Panc1 (cell line): ENCODE results near the gene ITGB2.

Source experiments
- REST ChIP-seq, 2 experiments: IDR thresholded peaks; 2 replicates each; pipeline ENCODE4 v1.6.1; 2011 to 2012; ENCODE audit warnings: low read depth in 2 of 2, control low read depth in 1 of 2, low read length in 1 of 2, mild to moderate bottlenecking in 1 of 2, moderate library complexity in 1 of 2; ENCODE audit not compliant: insufficient read depth in 1 of 2
- SIN3A ChIP-seq: IDR thresholded peaks from 2 replicates; pipeline ENCODE4 v1.6.1; 2012; ENCODE audit warnings: low read depth, mild to moderate bottlenecking, low read length, moderate library complexity, borderline replicate concordance; ENCODE audit not compliant: insufficient read depth
- TF ChIP-seq, protein P1 (sequence below): fragments of 450-650 bp; IDR thresholded peaks from 2 replicates; pipeline ENCODE4 v1.5.1; 2017; ENCODE audit warnings: mild to moderate bottlenecking

DNA sequence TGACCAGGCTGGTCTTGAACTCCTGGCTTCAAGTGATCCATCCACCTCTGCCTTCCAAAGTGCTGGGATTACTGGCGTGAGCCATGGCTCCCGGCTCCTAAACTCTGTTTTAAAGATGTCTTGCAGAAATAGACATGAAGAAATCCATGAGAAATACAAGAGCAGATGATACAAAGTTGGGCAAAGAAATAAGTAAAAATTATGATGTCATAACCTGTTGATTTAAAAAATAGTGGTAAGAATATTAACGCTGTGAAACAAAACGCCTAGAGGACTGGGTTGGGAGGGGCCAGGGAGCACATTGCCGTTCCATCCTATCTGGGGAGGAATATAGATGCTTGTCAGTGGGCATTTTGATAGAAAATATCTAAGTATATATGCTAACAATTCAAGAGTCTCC is 1.2 kb upstream of the ITGB2 start:
- TF ChIP-seq, protein P1, sequence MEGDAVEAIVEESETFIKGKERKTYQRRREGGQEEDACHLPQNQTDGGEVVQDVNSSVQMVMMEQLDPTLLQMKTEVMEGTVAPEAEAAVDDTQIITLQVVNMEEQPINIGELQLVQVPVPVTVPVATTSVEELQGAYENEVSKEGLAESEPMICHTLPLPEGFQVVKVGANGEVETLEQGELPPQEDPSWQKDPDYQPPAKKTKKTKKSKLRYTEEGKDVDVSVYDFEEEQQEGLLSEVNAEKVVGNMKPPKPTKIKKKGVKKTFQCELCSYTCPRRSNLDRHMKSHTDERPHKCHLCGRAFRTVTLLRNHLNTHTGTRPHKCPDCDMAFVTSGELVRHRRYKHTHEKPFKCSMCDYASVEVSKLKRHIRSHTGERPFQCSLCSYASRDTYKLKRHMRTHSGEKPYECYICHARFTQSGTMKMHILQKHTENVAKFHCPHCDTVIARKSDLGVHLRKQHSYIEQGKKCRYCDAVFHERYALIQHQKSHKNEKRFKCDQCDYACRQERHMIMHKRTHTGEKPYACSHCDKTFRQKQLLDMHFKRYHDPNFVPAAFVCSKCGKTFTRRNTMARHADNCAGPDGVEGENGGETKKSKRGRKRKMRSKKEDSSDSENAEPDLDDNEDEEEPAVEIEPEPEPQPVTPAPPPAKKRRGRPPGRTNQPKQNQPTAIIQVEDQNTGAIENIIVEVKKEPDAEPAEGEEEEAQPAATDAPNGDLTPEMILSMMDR = no peak
- TF ChIP-seq SIN3A (no peak), REST (IDR thresholded peaks at IDR 0.05; ENCODE audit: insufficient read depth in 1 of 2, low read depth in 2 of 2, low read length in 1 of 2) (no peak)
